Breast epithelium (tissue), 4 donors: ENCODE measurements around the gene METTL1. TPM values are rescaled to one million over a fixed set of nuclear protein-coding genes. Genes with fewer than 3 reads are reported as not detected.
A peak's percentile ranks its signal among the peaks of the same experiment; 100 is the strongest.

Experiments
- DNase-seq, 2 donors: peaks; one replicate each; pipeline ENCODE4 v3.0.0-alpha.2; 2019; ENCODE audit warnings: low spot score in 2 of 2
- H3K27ac ChIP-seq, 2 donors: fragments of 200-600 bp; sonication (generic) in 1 of 2; one replicate each; pipeline ENCODE4 v1.5.1; 2016 to 2019; ENCODE audit warnings: mild to moderate bottlenecking in 1 of 2
- H3K27me3 ChIP-seq, 2 donors: fragments of 200-600 bp; sonication (generic) in 1 of 2; one replicate each; pipeline versions ENCODE4 v1.5.1 to v1.6.0; 2017 to 2019; ENCODE audit warnings: control low read depth in 1 of 2, mild to moderate bottlenecking in 1 of 2
- H3K36me3 ChIP-seq: fragments of 200-600 bp; one replicate; pipeline ENCODE4 v1.5.1; 2019
- H3K4me1 ChIP-seq, 2 donors: fragments of 200-600 bp; sonication (generic); one replicate each; pipeline ENCODE4 v1.5.1; 2016 to 2019; ENCODE audit warnings: control low read depth in 1 of 2
- H3K4me3 ChIP-seq, 3 donors: fragments of 200-600 bp; sonication (generic); 1 replicate in 2 of 3; 2 replicates in 1 of 3; pipeline ENCODE4 v1.5.1; 2016 to 2019; ENCODE audit warnings: mild to moderate bottlenecking in 3 of 3, moderate library complexity in 2 of 3
- H3K9me3 ChIP-seq, 2 donors: fragments of 200-600 bp; sonication (generic) in 1 of 2; one replicate each; pipeline ENCODE4 v1.5.1; 2016 to 2019; ENCODE audit warnings: control low read depth in 1 of 2
- POLR2A ChIP-seq: fragments of 450-650 bp; IDR thresholded peaks from one replicate; pipeline ENCODE4 v1.6.1; 2016; ENCODE audit warnings: antibody characterized with exemption, mild to moderate bottlenecking, moderate library complexity
- POLR2AphosphoS5 ChIP-seq, 3 donors: sonication (generic); formaldehyde crosslinking; IDR thresholded peaks; one replicate each; pipeline ENCODE4 v1.6.1; 2017; ENCODE audit warnings: antibody characterized with exemption in 3 of 3
- intact Hi-C: fragments of 100-400 bp; cut with DNase I; formaldehyde crosslinking; loops from one replicate; pipeline ENCODE4 v1.15.1; 2023; ENCODE audit warnings: low total_unique reads
- total RNA-seq, 3 donors: library from RNA; depleted of rRNA; stranded (reverse); fragments of >200 nt; gene quantifications; one replicate each; pipeline ENCODE4 v1.1.0, GENCODE V29; 2016
- TF ChIP-seq, protein P1 (sequence below), 3 donors: fragments of 450-650 bp; IDR thresholded peaks; one replicate each; pipeline ENCODE4 v1.5.1; 2016 to 2017; ENCODE audit warnings: antibody characterized with exemption in 3 of 3, mild to moderate bottlenecking in 3 of 3, moderate library complexity in 3 of 3

The METTL1 gene
- total RNA-seq, 3 donors from 2014 or later = 4.8 to 12.6 (median 8.2) TPM

DNA sequence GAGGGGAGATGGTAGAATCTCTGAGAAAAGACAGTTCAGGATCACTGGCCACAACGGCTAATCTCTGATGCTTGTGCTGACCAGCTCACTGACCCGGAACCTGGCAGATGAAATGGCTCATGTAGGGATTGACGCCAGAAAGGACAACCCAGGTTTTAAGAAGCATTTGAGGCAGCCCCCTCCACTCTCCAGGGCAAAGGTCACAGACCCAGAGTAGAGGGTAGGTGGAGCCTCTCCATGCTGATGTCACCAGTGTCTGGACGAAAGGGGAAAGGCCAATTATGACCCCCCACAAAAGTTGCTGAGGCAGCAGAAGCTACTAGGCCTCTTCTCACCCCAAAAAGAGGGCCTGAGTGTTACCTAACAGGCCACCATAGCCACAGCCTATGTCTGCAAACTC is 1.2 kb downstream of the METTL1 start:
- peaks cover 0 to 4% of the 10 kb centered on the region in 2 donors for H3K27me3 ChIP-seq
- intact Hi-C loops = no loop called here
- H3K27ac ChIP-seq = peak overlapping the region in 1 of 2 donors; percentile 94
- peaks cover 4 to 8% of the 10 kb centered on the region in 2 donors for H3K4me1 ChIP-seq
- no peak overlapping the region for H3K4me3 ChIP-seq
- no peaks in the 10 kb centered on the region for H3K9me3 ChIP-seq
- TF ChIP-seq POLR2A = no peak
- TF ChIP-seq POLR2AphosphoS5 (IDR thresholded peaks at IDR 0.05) = no peak
- TF ChIP-seq, protein P1, sequence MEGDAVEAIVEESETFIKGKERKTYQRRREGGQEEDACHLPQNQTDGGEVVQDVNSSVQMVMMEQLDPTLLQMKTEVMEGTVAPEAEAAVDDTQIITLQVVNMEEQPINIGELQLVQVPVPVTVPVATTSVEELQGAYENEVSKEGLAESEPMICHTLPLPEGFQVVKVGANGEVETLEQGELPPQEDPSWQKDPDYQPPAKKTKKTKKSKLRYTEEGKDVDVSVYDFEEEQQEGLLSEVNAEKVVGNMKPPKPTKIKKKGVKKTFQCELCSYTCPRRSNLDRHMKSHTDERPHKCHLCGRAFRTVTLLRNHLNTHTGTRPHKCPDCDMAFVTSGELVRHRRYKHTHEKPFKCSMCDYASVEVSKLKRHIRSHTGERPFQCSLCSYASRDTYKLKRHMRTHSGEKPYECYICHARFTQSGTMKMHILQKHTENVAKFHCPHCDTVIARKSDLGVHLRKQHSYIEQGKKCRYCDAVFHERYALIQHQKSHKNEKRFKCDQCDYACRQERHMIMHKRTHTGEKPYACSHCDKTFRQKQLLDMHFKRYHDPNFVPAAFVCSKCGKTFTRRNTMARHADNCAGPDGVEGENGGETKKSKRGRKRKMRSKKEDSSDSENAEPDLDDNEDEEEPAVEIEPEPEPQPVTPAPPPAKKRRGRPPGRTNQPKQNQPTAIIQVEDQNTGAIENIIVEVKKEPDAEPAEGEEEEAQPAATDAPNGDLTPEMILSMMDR (IDR thresholded peaks at IDR 0.05) = no peak
- H3K36me3 ChIP-seq = no peaks in the 10 kb centered on the region
- DNase-seq = no peak

- TF ChIP-seq POLR2AphosphoS5 (IDR thresholded peaks at IDR 0.05) (no peak), POLR2A (no peak)
- TF ChIP-seq, protein P1 (IDR thresholded peaks at IDR 0.05) = no peak
- Histone ChIP-seq H3K27me3 (peaks cover 0 to 15% of the 10 kb centered on the region in 2 donors), H3K27ac (no peak overlapping the region), H3K36me3 (no peaks in the 10 kb centered on the region), H3K4me1 (peaks cover 4 to 8% of the 10 kb centered on the region in 2 donors), H3K4me3 (no peak overlapping the region), H3K9me3 (no peaks in the 10 kb centered on the region)
- intact Hi-C loops = no loop called here
- DNase-seq = no peak
Observed at GRCh38 chr12:57769594-57769993, 2.3 kb downstream of the METTL1 start.

DNA sequence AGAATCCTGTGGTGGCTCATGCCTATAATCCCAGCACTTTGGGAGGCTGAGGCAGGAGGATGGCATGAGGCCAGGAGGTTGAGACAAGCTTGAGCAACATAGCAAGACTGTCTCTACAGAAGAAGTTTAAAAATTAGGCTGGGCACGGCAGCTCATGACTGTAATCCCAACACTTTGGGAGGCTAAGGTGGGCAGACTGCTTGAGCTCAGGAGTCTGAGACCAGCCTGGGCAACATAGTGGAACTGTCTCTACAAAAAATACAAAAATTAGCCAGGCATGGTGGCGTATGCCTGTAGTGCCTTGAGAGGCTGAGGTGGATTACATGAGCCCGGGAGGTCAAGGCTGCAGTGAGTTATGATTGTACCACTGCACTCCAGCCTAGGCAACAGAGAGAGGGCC is 4.0 kb downstream of the METTL1 start:
- no peak overlapping the region for H3K27ac ChIP-seq
- DNase-seq = no peak
- no peak for TF ChIP-seq POLR2AphosphoS5 (IDR thresholded peaks at IDR 0.05)
- TF ChIP-seq POLR2A = no peak
- TF ChIP-seq, protein P1 (IDR thresholded peaks at IDR 0.05) = no peak
- H3K27me3 ChIP-seq = peaks cover 0 to 25% of the 10 kb centered on the region in 2 donors
- no peaks in the 10 kb centered on the region for H3K36me3 ChIP-seq
- no peak overlapping the region for H3K4me3 ChIP-seq
- intact Hi-C loops = no loop called here
- H3K4me1 ChIP-seq = peaks cover 4 to 8% of the 10 kb centered on the region in 2 donors
- H3K9me3 ChIP-seq = no peaks in the 10 kb centered on the region

- intact Hi-C loops = no loop called here
- H3K4me3 ChIP-seq = no peak overlapping the region
- H3K27ac ChIP-seq = no peak overlapping the region
- H3K4me1 ChIP-seq = peaks cover 4 to 8% of the 10 kb centered on the region in 2 donors
- H3K27me3 ChIP-seq = peaks cover 0 to 25% of the 10 kb centered on the region in 2 donors
- DNase-seq = no peak
- H3K9me3 ChIP-seq = no peaks in the 10 kb centered on the region
- H3K36me3 ChIP-seq = no peaks in the 10 kb centered on the region
- TF ChIP-seq, protein P1 (IDR thresholded peaks at IDR 0.05) = no peak
- TF ChIP-seq POLR2AphosphoS5 (IDR thresholded peaks at IDR 0.05) (no peak), POLR2A (no peak)
Observed at GRCh38 chr12:57767305-57767698, 4.6 kb downstream of the METTL1 start.

DNA sequence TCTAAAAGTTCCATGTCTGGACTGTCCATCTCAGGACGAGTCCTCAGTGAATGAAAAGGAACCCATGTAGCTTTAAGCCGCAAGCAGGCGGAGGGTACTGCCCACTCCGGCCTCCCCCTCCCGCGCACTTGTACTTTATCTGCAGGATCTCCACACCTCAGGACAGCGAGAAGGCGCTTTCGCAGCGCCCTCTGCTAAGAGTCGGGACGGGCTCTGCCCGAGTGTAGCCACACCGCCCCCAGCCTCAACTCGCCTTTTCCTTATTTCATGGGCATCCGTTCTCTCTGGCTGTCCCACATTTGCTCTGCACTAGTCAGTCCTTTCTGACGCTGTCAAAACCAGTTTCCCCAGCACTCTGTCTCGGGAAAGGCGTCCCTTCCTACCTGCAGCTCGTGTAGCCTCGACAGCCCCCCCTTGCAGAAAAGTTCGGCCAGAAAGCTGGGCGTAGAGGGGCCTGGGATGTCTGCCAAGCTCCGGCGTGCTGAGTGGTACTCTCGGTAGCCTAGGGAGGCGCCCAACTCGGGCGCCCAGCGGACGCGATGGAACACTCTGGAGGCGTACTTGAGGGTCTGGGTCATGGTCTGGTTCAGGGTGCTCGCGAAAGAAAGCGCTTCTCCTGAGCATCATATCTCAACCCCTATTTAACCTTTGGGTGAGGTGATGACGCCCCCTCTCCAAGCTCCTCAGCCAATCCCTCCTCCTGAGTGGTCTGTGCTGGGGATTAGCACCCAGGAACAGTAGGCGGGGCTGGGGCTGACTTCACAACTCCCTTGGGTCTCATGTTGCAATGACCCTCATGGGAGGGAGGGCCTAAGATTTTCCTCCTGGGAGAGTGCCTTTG is 5.2 kb downstream of the METTL1 start, which contains the start of gene CYP27B1:
Gene CYP27B1 (minus strand): TSS at position 615 of the 841 bp plus-strand sequence. CDS start 37 bp downstream, at position 578.
- Histone ChIP-seq H3K4me1 (peaks cover 4 to 8% of the 10 kb centered on the region in 2 donors), H3K4me3 (peak within 1 kb of the TSS; percentile 7 to 63 (median 56)), H3K27me3 (peaks cover 0 to 25% of the 10 kb centered on the region in 2 donors), H3K9me3 (no peaks in the 10 kb centered on the region), H3K36me3 (no peaks in the 10 kb centered on the region), H3K27ac (no peak within 1 kb of the TSS)
- no peak for TF ChIP-seq POLR2A
- TF ChIP-seq, protein P1 (IDR thresholded peaks at IDR 0.05) = no peak
- no peak for TF ChIP-seq POLR2AphosphoS5 (IDR thresholded peaks at IDR 0.05)
- intact Hi-C loops = no loop called here
- DNase-seq = no peak
